GM21515 (cell line): ENCODE results near the gene YOD1.

Source experiments
- ATAC-seq: cut with Tn5 transposase; IDR thresholded peaks from one replicate; pipeline ENCODE4 v1.9.1; 2021; ENCODE audit not compliant: unreplicated experiment

Gene YOD1

GRCh38 chr1:207013321-207014085 lies 37.5 kb downstream of the YOD1 start:
- ATAC-seq = no peak

DNA sequence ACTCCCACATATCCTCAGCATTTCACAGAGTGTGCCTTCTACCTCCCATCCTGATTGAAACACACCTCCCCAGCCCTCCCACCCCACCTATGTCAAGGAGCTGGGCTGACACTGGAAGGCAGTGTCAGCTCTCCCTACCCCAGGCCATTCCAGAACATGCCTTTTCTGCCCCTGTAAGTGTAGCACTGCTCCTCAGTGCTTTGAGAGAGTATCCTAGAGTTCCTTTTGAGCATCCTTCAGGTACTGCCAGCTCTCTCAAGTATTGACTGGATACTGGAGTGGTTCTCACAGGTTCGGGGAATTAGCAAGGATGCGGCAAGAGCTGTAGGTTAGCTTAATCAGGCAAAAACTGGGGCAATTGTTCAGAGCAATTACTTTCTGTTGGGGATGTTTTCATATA lies 40.3 kb downstream of the YOD1 start:
- ATAC-seq = no peak

DNA sequence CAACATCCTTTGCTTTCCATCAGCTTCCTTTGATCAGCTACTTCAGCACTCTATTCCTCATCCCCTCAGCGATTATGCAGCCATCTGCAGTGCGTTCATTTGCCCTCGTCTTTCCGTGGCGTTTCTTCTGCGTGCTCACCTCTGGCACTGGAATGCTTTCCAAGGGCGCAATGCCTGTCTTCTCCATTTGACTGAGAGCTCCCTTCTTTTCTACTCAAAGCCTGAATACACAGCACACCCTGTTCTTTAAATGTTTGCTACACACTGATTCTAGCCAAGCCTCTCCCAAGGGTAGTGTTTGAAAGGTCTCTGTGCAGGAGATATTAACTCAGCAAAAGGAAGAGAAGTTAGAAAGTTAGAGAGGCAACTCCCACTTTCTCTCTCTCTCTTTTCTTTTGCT lies 41.1 kb downstream of the YOD1 start:
- no peak for ATAC-seq

GRCh38 chr1:207009182-207009850 lies 41.7 kb downstream of the YOD1 start:
- ATAC-seq = no peak

- ATAC-seq = no peak
Measured at GRCh38 chr1:207007352-207008033, 43.5 kb downstream of the YOD1 start.

DNA sequence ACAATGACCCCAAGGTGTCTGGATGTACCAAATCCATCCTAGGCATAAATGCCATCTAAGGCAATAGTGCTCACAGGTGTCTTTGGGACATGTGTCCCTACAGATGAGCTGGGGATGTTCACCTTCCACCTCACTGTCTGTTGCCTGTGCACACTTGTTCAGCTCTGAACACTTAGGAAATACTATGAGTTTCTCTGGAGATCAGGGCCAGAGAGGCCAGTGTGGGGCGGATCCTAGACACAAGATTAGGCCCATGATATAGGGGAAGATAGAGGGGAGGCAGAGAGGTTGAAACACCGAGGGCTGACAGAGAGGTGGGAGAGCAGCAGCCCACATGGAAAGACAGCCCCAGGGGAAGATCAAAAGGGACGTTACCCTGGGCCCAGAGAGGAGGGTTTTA lies 44.1 kb downstream of the YOD1 start:
- ATAC-seq = no peak

- no peak for ATAC-seq
Measured at GRCh38 chr1:207006083-207006482, 44.9 kb downstream of the YOD1 start.

GRCh38 chr1:207004931-207005830 lies 45.8 kb downstream of the YOD1 start:
- no peak for ATAC-seq

GRCh38 chr1:207003210-207003609 lies 47.8 kb downstream of the YOD1 start:
- no peak for ATAC-seq

DNA sequence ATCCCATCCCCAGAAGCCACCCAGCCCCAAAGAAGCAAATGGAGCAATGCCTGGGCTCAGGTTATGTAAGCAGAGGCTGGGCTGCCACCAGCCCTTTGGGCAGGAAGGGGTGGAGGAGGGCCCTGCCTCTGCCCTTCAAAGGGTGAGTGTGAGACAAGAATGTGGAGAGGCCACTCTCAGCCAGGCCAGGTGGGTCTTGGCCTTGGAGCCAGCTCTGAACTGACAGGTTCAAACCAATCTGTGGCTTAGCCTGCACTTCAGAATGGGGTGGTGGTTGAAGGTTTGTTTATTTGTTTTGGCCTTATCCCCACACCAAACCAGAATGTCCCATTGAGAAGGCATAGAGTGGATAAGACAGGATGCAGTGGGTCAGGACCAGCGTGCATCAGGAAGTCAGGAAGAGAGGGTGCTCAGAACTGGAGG lies 48.3 kb downstream of the YOD1 start:
- ATAC-seq = no peak

DNA sequence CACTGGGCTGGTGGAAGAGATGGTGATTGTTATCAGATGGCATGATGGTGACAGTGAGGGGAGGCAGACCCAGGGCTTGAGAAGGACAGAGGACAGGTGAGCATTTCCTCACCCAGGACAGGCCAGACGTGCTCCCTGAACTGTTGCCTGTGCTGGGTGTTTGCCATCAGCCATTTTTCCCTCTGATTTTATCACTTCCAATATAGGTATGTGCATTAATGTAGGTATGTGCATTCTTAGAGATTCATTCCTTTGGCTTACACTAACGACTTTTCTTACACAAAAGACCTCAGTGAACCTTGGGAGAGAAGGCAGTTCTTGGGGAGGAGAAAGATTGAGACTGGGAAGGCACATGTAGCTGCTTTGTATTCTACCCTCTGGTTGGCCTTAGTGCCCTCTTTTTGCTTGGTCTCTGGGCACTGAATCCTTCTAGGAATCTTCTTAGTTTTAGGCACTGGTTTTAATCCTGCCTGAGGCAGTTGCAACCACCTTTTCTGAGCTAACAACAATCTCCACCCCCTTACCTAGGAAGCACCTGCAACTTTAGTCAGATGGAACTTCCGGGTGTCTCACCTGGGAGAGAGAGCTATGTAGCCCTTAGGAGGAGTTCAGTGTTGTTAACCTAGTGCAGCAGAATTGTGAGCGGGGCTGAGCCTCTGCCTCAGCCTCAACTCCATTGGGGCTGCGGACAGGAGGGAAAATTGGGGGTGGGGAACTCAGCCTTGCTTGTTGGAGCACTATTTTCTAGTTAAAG lies 49.3 kb downstream of the YOD1 start:
- no peak for ATAC-seq

GRCh38 chr1:207000651-207001291 lies 50.2 kb downstream of the YOD1 start:
- no peak for ATAC-seq

DNA sequence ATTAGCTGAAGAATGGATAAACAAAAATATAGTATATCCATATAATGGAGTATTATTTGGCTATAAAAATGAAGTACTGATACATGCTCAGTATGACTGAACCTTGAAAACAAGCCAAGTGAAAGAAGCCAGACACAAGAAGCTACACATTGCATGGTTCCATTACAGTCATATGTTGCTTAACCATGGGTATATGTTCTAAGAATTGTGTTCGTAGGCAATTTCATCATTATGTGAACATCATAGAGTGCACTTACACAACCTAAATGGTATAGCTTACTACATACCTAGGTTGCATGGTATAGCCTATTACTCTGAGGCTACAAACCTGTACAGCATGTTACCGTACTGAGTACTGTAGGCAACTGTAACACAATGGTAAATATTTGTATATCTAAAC lies 52.2 kb downstream of the YOD1 start:
- ATAC-seq = no peak
